Bronchial epithelial cell (primary cell): ENCODE results near the gene HBP1. TPM values are rescaled to one million over a fixed set of nuclear protein-coding genes. Genes with fewer than 3 reads are reported as not detected.
"Not testable (repeated sequence)": the region's sequence is repeated elsewhere in the genome, so short reads cannot be mapped to it uniquely, and the experiment has no call there.

ENCODE experiments used
- DNase-seq: peaks from one replicate; pipeline ENCODE4 v3.0.0-alpha.2; 2010; ENCODE audit warnings: low read depth
- FAIRE-seq: peaks from 2 replicates; lab custom pipeline; 2011; peaks lifted over from hg19 to GRCh38; lab: Jason Lieb, UNC
- H3K27me3 ChIP-seq: 2 replicates; pipeline ENCODE4 v1.5.1; 2011; ENCODE audit warnings: low read length; ENCODE audit not compliant: control insufficient read depth, insufficient read depth
- H3K36me3 ChIP-seq: 2 replicates; pipeline ENCODE4 v1.5.1; 2011; ENCODE audit warnings: low read length; ENCODE audit not compliant: control insufficient read depth, insufficient read depth
- H3K4me3 ChIP-seq: 2 replicates; pipeline ENCODE4 v1.5.1; 2011; ENCODE audit warnings: mild to moderate bottlenecking, low read depth, low read length, control low read depth
- CTCF ChIP-seq: IDR thresholded peaks from 2 replicates; pipeline ENCODE4 v1.5.1; 2011; ENCODE audit warnings: mild to moderate bottlenecking, moderate library complexity, low read length, control low read depth, inconsistent platforms; ENCODE audit not compliant: insufficient read depth, severe bottlenecking
- total RNA-seq: library from RNA; depleted of rRNA; stranded (reverse); fragments of >200 nt; gene quantifications from 2 replicates; pipeline ENCODE4 v1.2.1, GENCODE V29; 2014

Gene HBP1
- total RNA-seq, 1 donor from 2014 or later, result 69.5 TPM

GRCh38 chr7:107151538-107151937 lies 17.3 kb upstream of the HBP1 start:
- no peak for FAIRE-seq
- Histone ChIP-seq H3K27me3 (peaks cover 2% of the 10 kb centered on the region), H3K36me3 (no peaks in the 10 kb centered on the region), H3K4me3 (no peak overlapping the region)
- no peak for TF ChIP-seq CTCF
- DNase-seq, result no peak

GRCh38 chr7:107152011-107152410 lies 16.8 kb upstream of the HBP1 start:
- peak; percentile 79 for DNase-seq
- no peak for FAIRE-seq
- H3K4me3 ChIP-seq, result no peak overlapping the region

GRCh38 chr7:107154826-107155225 lies 14.0 kb upstream of the HBP1 start:
- FAIRE-seq (no peak), DNase-seq (no peak)
- TF ChIP-seq CTCF, result no peak
- no peaks in the 10 kb centered on the region for H3K36me3 ChIP-seq
- H3K4me3 ChIP-seq, result no peak overlapping the region
- peaks cover 2% of the 10 kb centered on the region for H3K27me3 ChIP-seq

More at GRCh38 chr7:107152011-107152410, 16.8 kb upstream of the HBP1 start:
- Histone ChIP-seq H3K27me3 (peaks cover 2% of the 10 kb centered on the region), H3K36me3 (no peaks in the 10 kb centered on the region)
- no peak for TF ChIP-seq CTCF

DNA sequence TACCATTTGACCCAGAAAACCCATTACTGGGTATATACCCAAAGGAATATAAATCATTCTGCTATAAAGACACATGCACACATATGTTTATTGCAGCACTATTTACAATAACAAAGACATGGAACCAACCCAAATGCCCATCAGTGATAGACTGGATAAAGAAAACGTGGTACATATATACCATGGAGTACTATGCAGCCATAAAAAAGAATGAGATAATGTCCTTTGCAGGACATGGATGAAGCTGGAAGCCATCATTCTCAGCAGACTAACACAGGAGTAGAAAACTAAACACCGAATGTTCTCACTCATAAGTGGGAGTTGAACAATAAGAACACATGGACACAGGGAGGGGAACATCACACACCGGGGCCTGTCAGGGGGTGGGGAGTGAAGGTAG lies 13.1 kb upstream of the HBP1 start:
- H3K27me3 ChIP-seq, H3K36me3 ChIP-seq, FAIRE-seq, H3K4me3 ChIP-seq, DNase-seq: not testable (repeated sequence)

GRCh38 chr7:107157091-107157490 lies 11.7 kb upstream of the HBP1 start:
- TF ChIP-seq CTCF, result no peak
- no peaks in the 10 kb centered on the region for H3K36me3 ChIP-seq
- no peak for FAIRE-seq
- H3K27me3 ChIP-seq, result peaks cover 2% of the 10 kb centered on the region
- no peak for DNase-seq
- no peak overlapping the region for H3K4me3 ChIP-seq

GRCh38 chr7:107158028-107158427 lies 10.8 kb upstream of the HBP1 start:
- FAIRE-seq (no peak), DNase-seq (no peak)
- H3K36me3 ChIP-seq, result no peaks in the 10 kb centered on the region
- TF ChIP-seq CTCF, result no peak
- H3K27me3 ChIP-seq, result peaks cover 2% of the 10 kb centered on the region
- no peak overlapping the region for H3K4me3 ChIP-seq
